HEK293T (cell line): ENCODE results near the gene DLG1.

Experiments
- CTCF ChIA-PET: fragments of 350-600 bp; formaldehyde crosslinking; extraction: SDS; loops from one replicate; lab custom pipeline; 2021; ENCODE audit warnings: antibody characterized with exemption, inconsistent platforms; lab: Yijun Ruan, JAX
- POLR2A ChIA-PET: fragments of 350-600 bp; formaldehyde crosslinking; extraction: SDS; loops from one replicate; lab custom pipeline; 2020; ENCODE audit warnings: antibody characterized with exemption, inconsistent platforms; lab: Yijun Ruan, JAX
- DNase-seq: peaks from one replicate; pipeline ENCODE4 v3.0.0; 2012; ENCODE audit warnings: mixed read lengths; ENCODE audit errors: extremely low spot score
- ARNT ChIP-seq: fragments of 450-650 bp; IDR thresholded peaks from 2 replicates; pipeline ENCODE4 v1.6.1; 2017; ENCODE audit warnings: mild to moderate bottlenecking
- BHLHE40 ChIP-seq: fragments of 450-650 bp; IDR thresholded peaks from 2 replicates; pipeline ENCODE4 v1.6.1; 2016; ENCODE audit warnings: mild to moderate bottlenecking, moderate library complexity, borderline replicate concordance
- CTBP1 ChIP-seq: fragments of 450-650 bp; IDR thresholded peaks from 2 replicates; pipeline ENCODE4 v1.6.1; 2016; ENCODE audit warnings: borderline replicate concordance
- ELF4 ChIP-seq: fragments of 450-650 bp; IDR thresholded peaks from 2 replicates; pipeline ENCODE4 v1.6.1; 2017; ENCODE audit warnings: antibody characterized with exemption
- FOXA1 ChIP-seq: fragments of 450-650 bp; IDR thresholded peaks from 2 replicates; pipeline ENCODE4 v1.6.1; 2016; ENCODE audit warnings: mild to moderate bottlenecking
- FOXK2 ChIP-seq: fragments of 450-650 bp; IDR thresholded peaks from 2 replicates; pipeline ENCODE4 v1.6.1; 2016; ENCODE audit warnings: mild to moderate bottlenecking
- FOXM1 ChIP-seq: fragments of 450-650 bp; IDR thresholded peaks from 2 replicates; pipeline ENCODE4 v1.6.1; 2017; ENCODE audit warnings: mild to moderate bottlenecking, borderline replicate concordance
- HDGF ChIP-seq: fragments of 450-650 bp; IDR thresholded peaks from 2 replicates; pipeline ENCODE4 v1.6.1; 2017; ENCODE audit warnings: antibody characterized with exemption, borderline replicate concordance
- L3MBTL2 ChIP-seq: fragments of 450-650 bp; conservative IDR thresholded peaks from 2 replicates; pipeline ENCODE4 v1.6.1; 2016; ENCODE audit warnings: mild to moderate bottlenecking
- LEF1 ChIP-seq: fragments of 450-650 bp; IDR thresholded peaks from 2 replicates; pipeline ENCODE4 v1.6.1; 2017; ENCODE audit warnings: mild to moderate bottlenecking, borderline replicate concordance
- NFRKB ChIP-seq: fragments of 450-650 bp; IDR thresholded peaks from 2 replicates; pipeline ENCODE4 v1.6.1; 2016; ENCODE audit warnings: mild to moderate bottlenecking, moderate library complexity
- SP1 ChIP-seq: fragments of 450-650 bp; IDR thresholded peaks from 2 replicates; pipeline ENCODE4 v1.6.1; 2017
- SUZ12 ChIP-seq: fragments of 450-650 bp; IDR thresholded peaks from 2 replicates; pipeline ENCODE4 v1.6.1; 2016; ENCODE audit warnings: mild to moderate bottlenecking
- TARDBP ChIP-seq: fragments of 450-650 bp; IDR thresholded peaks from 2 replicates; pipeline ENCODE4 v1.6.1; 2016
- ZNF384 ChIP-seq: fragments of 450-650 bp; IDR thresholded peaks from 2 replicates; pipeline ENCODE4 v1.6.1; 2016
- TF ChIP-seq, protein P1 (sequence below): fragments of 450-650 bp; IDR thresholded peaks from 2 replicates; pipeline ENCODE4 v1.6.1; 2016

The DLG1 gene

DNA sequence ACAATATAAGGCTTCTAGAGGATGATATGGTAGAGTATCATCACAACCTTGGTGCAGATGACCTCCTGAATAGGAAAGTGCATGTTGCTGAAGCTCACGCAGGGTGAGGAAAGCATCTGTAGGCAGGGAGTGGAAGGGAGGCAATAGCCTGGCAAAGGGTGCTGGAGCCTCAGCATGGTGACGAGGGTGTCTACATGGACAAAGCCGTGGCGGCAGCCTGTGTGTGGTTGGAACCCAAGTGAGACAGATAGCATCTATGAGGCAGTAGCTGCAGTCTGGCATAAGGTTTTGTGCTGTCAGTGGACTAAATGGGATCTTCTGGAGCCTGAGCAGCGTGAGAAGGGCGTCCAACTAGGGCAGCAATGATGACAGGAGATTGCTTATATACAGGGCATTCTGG, 132.5 kb downstream of the DLG1 start:
- TF ChIP-seq NFRKB (no peak), BHLHE40 (no peak), L3MBTL2 (no peak), ELF4 (no peak), SUZ12 (no peak), FOXA1 (no peak), HDGF (no peak), TARDBP (no peak), CTBP1 (no peak), ARNT (no peak)
- ChIA-PET CTCF (no interaction called here), POLR2A (no interaction called here)
- DNase-seq: no peak

DNA sequence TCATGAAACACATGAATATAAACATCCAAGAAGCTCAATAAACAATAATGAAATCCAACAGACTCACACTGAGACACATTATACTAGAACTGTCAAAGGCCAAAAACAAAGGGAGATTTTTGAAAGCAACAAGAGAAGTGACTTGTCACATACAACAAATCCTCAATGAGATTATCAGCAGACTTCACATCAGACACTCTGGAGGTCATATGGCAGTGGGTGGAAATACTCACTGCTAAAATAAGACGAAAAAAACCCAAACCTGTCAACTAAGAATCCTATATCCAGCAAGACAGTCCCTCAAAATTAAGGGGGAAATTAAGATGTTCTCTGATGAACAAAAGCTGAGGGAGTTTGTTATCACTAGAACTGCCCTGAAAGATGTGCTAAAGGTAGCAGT, 143.4 kb downstream of the DLG1 start:
- ChIA-PET POLR2A (no interaction called here), CTCF (no interaction called here)
- DNase-seq: no peak
- TF ChIP-seq NFRKB (no peak), ARNT (no peak), FOXA1 (no peak), LEF1 (no peak), ZNF384 (no peak), BHLHE40 (no peak), ELF4 (no peak), CTBP1 (no peak), FOXK2 (no peak), SUZ12 (no peak), SP1 (no peak), HDGF (no peak), FOXM1 (no peak), TARDBP (no peak), L3MBTL2 (no peak)
- TF ChIP-seq, protein P1, sequence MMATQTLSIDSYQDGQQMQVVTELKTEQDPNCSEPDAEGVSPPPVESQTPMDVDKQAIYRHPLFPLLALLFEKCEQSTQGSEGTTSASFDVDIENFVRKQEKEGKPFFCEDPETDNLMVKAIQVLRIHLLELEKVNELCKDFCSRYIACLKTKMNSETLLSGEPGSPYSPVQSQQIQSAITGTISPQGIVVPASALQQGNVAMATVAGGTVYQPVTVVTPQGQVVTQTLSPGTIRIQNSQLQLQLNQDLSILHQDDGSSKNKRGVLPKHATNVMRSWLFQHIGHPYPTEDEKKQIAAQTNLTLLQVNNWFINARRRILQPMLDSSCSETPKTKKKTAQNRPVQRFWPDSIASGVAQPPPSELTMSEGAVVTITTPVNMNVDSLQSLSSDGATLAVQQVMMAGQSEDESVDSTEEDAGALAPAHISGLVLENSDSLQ: no peak

DNA sequence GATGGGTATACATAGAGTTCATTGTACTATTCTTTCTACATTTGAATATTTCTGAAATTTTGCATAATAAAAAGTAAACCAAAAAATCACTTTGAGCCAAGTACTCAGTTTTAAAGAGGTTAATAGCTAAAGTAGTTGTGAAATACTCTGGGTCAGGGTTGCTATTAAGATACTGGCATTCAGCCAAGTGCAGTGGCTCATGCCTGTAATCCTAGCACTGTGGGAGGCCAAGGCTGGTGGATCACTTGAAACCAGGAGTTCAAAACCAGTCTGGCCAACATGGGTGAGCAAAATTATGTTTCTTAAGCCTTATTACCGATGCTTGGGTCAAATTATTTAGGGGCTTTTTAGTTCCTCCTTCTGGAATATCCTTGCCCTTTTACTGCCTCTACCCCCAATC, 146.8 kb downstream of the DLG1 start:
- ChIA-PET POLR2A (no interaction called here), CTCF (no interaction called here)
- peak; percentile 6 for DNase-seq
- no peak for TF ChIP-seq L3MBTL2
- no peak for TF ChIP-seq FOXM1
- no peak for TF ChIP-seq CTBP1
- TF ChIP-seq ELF4: no peak
- TF ChIP-seq FOXA1: no peak
- TF ChIP-seq FOXK2: no peak
- TF ChIP-seq NFRKB: no peak
- TF ChIP-seq SP1: no peak
- no peak for TF ChIP-seq SUZ12
- TF ChIP-seq, protein P1: no peak
- no peak for TF ChIP-seq BHLHE40
- no peak for TF ChIP-seq LEF1
- no peak for TF ChIP-seq TARDBP
- TF ChIP-seq ZNF384: no peak
- no peak for TF ChIP-seq ARNT
- no peak for TF ChIP-seq HDGF

DNA sequence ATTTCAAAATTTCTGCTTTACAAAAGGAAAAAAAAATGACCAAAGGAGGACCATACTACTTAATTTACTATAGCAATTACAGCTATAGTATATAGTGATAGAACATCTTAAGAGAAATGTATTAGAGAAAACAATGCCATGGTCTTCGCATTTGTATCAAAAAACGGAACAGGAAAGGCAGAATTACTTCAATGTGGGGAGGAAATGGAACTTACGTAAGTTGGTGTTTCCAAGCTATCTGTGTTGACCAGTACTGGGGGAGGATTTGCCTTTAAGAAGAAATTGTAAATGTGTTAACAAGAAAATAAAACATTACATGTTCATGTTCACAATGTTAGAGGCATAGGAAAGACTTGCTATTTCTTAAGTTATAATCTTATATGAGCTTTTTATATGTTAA, 148.9 kb downstream of the DLG1 start:
- DNase-seq: no peak
- POLR2A ChIA-PET: no interaction called here
- CTCF ChIA-PET: no interaction called here
- TF ChIP-seq BHLHE40 (no peak), NFRKB (no peak), ARNT (no peak), SUZ12 (no peak), TARDBP (no peak), HDGF (no peak)

DNA sequence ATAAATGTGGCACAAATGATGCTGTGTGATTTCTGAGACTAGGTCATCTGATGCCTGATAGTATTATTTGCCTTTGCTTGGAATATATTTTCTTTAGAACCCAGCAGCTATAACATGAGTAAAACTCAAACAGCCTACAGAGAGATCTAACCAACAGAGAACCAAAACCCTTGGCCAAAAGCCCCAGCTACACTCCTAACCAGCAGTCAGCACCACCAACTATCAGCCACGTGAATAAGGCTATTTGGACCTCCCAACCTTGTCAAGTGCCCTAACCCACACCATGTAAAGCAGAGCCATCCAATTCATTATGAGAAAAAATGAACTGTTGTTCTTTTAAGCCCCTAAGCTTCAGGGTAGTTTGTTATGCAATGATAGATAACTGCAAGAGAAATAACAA, 154.2 kb downstream of the DLG1 start:
- POLR2A ChIA-PET: no interaction called here
- no peak for DNase-seq

DNA sequence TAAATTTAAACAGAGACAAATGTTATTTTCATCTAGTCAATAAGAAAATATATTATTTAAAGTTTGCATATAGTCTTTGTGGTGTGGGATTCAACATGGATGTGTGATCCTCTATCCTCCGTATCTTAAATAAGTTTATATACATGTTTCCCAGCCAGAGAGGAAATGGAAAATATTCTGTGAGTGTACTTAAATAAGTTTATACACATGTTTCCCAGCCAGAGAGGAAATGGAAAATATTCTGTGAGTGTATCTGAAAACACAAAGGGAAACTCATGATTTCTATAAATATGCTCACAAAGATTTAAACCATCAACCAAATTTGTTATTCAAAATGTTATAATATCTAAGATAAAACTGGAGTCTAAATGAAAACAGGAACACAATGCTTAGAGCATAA, 158.8 kb downstream of the DLG1 start:
- ChIA-PET CTCF (no interaction called here), POLR2A (no interaction called here)
- TF ChIP-seq ZNF384: no peak
- TF ChIP-seq CTBP1: no peak
- TF ChIP-seq L3MBTL2: no peak
- no peak for TF ChIP-seq FOXK2
- no peak for TF ChIP-seq BHLHE40
- TF ChIP-seq SUZ12: no peak
- TF ChIP-seq HDGF: no peak
- no peak for TF ChIP-seq LEF1
- TF ChIP-seq ARNT: no peak
- no peak for TF ChIP-seq NFRKB
- no peak for TF ChIP-seq SP1
- DNase-seq: no peak

More for the DNA sequence above, 154.2 kb downstream of the DLG1 start:
- TF ChIP-seq CTBP1: no peak
- no peak for TF ChIP-seq HDGF
- TF ChIP-seq FOXA1: no peak
- CTCF ChIA-PET: no interaction called here

DNA sequence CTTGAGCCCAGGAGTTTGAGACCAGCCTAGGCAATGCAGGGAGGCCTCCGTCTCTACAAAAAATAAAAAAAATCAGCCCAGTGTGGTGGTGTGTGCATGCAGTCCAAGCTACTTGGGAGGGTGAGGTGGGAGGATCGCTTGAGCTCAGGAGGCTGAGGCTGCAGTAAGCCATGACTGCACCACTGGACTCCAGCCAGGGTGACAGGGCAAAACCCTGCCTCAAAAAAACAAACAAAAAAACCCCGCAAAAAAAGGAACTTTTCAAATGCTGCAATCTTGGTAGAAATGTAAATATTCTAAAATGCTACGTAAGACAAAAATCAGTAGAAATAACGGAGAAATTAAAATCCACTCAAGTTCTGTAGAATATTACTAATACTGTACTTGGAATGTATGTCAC, 160.7 kb downstream of the DLG1 start:
- TF ChIP-seq SP1 (no peak), TARDBP (no peak), FOXK2 (no peak), FOXA1 (no peak), BHLHE40 (no peak), ELF4 (no peak), SUZ12 (no peak), FOXM1 (no peak), L3MBTL2 (no peak), ZNF384 (no peak), ARNT (no peak), CTBP1 (no peak), LEF1 (no peak), NFRKB (no peak), HDGF (no peak)
- TF ChIP-seq, protein P1: no peak
- ChIA-PET POLR2A (no interaction called here), CTCF (no interaction called here)
- DNase-seq: no peak
